22Rv1 (cell line): ENCODE data around the gene CBLC.
A peak's percentile ranks its signal among the peaks of the same experiment; 100 is the strongest.

Experiments
- H3K27ac ChIP-seq: fragments of 450-650 bp; 2 replicates; pipeline ENCODE4 v1.5.1; 2017
- CTCF ChIP-seq: fragments of 450-650 bp; IDR thresholded peaks from 2 replicates; pipeline ENCODE4 v1.5.1; 2017; ENCODE audit warnings: mild to moderate bottlenecking
- ZFX ChIP-seq: fragments of 450-650 bp; IDR thresholded peaks from 2 replicates; pipeline ENCODE4 v1.6.1; 2017; ENCODE audit warnings: antibody characterized with exemption, borderline replicate concordance

Gene CBLC

DNA sequence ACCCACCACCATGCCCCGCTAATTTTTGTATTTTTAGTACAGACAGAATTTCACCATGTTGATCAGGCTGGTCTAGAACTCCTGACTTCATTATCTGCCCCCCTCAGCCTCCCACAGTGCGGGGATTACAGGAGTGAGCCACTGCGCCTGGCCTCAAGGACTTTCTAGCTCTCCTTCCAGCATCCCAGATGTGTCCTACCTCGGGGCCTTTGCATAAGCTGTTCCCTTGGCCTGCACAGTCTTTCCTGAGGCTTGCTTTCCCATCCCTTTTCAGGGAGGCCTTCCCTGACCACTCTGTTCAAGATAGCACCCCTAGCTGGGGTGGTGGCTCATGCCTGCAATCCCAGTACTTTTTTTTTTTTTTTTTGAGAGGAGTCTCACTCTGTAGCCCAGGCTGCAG is 16.9 kb downstream of the CBLC start:
- TF ChIP-seq CTCF (no peak), ZFX (no peak)
- no peak overlapping the region for H3K27ac ChIP-seq

DNA sequence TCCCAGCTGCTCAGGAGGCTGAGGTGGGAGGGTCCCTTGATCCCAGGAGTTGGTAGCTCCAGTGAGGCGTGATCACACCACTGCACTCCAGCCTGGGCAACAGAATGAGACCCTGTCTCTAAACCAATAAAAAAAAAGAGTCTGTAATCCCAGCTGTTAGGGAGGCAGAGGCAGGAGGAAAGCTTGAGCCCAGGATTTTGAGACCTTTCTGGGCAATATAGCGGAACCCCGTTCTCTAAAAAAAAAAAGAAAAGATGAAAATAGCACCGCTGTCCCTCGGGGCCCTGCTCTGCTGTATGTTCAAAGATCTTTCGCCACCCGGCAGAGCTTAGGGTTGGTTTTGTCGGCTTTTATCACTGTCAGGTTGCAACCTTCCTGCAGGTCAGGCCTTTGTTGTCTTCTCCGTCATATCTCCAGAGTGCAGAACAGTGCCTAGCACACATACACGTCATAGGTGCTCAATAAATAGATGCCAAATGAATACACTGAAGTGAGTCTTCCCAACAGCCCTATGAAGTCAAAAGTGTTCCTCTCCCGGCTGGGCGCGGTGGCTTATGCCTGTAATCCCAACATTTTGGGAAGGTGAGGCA is 17.8 kb downstream of the CBLC start:
- peak overlapping the region; percentile 81 for H3K27ac ChIP-seq
- TF ChIP-seq ZFX, result no peak
- TF ChIP-seq CTCF, result no peak

DNA sequence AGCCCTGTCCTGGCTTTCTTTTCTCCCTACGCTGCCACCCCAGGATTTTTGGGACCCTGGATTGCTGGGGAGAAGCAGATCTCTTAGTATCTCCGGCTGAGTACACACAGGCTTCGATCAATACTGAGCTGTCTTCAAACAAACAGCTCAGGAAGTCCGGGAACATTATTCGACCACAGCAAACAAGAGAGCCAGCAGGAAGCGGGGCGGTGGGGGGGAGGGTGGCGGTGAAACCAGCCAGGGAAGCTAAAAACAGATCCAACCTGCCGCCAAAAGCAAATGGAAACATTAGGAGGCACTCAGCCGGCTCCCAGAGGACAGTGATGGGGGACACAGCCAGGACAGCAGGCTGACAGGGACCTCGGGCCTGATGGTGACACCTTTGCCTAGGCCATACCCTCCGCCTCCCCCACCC is 19.0 kb downstream of the CBLC start:
- no peak for TF ChIP-seq CTCF
- TF ChIP-seq ZFX, result no peak
- peak overlapping the region; percentile 81 for H3K27ac ChIP-seq

DNA sequence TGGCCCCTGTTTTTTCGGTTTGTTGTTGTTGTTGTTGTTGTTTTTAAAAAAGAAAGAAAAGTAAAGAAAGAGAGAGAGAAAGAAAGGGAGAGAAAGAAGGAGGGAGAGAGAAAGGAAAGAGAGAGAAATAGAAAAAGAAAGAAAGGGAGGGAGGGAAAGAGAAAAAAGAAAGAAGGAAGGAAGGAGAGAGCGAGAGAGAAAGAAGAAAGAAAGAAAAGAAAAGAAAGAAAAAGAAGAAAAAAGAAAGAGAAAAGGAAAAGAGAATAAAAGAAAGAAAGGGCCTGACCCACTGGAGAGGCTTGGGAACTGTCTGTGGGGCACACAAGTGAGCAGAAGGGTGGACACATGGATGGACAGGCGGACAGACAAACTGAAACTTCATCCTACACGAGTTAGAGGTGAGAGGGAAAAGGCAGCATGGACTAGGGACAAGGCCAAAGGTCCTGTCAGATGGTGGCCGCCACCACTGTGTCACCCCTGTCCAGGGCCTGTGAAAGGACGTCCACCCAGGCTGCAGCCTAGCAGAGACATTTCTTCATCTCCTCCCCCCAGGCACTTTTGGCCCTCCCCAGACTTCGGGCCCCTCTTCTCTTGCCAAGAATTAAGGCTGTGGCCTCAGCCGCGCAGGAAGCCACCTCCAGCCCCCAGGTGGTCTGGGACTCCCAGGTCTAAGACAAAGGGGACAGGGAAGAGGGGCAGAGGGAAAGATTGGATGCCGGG is 22.1 kb downstream of the CBLC start:
- peak overlapping the region; percentile 81; the same call in 1 of the 2 replicates for H3K27ac ChIP-seq

DNA sequence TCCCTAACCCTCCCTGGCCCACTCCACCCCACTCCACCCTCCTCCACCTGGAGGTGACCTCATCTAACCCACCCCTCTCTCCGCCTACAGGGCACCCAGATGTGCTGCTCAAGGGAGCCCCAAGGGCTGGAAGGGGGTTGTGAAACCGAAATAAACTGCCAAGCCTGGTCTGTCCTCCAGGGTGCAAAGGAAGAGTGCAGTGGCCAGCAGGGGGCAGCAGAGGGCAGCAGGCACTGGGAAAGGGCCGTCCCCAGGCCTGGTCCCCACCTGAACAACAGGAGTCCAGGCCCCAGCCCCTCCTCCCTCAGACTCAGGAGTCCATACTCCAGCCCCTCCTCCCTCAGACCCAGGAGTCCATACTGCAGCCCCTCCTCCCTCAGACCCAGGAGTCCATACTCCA is 22.8 kb downstream of the CBLC start:
- TF ChIP-seq ZFX (no peak), CTCF (peak; percentile 82)
- H3K27ac ChIP-seq, result no peak overlapping the region

More for the DNA sequence above, 22.1 kb downstream of the CBLC start:
- no peak for TF ChIP-seq ZFX
- TF ChIP-seq CTCF, result no peak

GRCh38 chr19:44803442-44804428 is 26.0 kb downstream of the CBLC start:
- TF ChIP-seq ZFX (no peak), CTCF (no peak)
- peak overlapping the region; percentile 55 for H3K27ac ChIP-seq

DNA sequence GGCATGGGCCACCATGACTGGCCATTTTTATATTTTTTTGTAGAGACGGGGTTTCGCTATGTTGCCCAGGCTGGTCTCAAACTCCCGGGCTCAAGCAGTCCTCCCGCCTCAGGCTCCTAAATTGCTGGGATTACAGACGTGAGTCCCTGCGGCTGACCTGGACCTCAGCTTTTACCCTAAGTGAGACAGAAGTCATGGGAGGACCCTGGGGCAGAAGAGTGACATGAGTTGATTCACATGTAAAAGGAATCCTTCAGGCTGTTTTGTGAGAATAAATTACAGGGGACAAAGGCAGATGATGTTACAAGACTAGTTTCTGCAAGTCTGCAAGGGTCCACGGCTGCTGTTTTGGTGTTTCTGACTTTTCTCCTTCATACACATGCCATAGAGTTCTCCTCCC is 28.6 kb downstream of the CBLC start:
- H3K27ac ChIP-seq, result peak overlapping the region; percentile 83
- TF ChIP-seq CTCF (no peak), ZFX (no peak)
